Stimulated activated CD4-positive, alpha-beta T cell treated with anti-CD3 and anti-CD28 coated beads, Interleukin-1b, Interleukin-23, amount 100 ng/mL, for 48 hours (primary cell): ENCODE data around the gene SIRT1.
"Not testable (repeated sequence)": the region's sequence is repeated elsewhere in the genome, so short reads cannot be mapped to it uniquely, and the experiment has no call there.

Experiments used
- DNase-seq: peaks from one replicate; pipeline ENCODE4 v3.0.0-alpha.2; 2020

SIRT1 gene

GRCh38 chr10:67884313-67884841 is at the start of gene SIRT1:
Gene SIRT1 (plus strand): TSS chr10:67884656. CDS start chr10:67884722, 66 bp downstream.
- DNase-seq, result peak; percentile 88

- DNase-seq, result not testable (repeated sequence)
Measured at GRCh38 chr10:67835541-67836394, 48.7 kb upstream of the SIRT1 start.

- DNase-seq, result no peak
Measured at GRCh38 chr10:67836488-67836887, 48.0 kb upstream of the SIRT1 start.

DNA sequence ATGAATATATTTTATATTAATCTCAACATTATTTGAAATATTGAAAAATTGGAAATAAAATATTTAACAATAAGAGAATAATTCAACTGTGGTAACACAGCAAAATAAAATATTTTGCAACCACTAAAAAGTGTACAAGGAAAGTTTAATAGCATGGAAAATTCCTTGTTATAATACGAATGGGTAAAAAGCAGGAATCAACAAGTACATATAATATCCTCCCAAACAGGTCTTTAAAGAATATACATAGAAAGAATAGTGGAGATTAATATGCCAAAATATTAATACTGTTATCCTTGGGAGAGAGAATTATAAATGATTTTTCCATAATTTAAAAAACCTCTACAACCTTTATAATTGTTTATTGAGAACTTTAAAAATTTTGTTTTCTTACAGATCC is 47.5 kb upstream of the SIRT1 start:
- DNase-seq, result no peak

GRCh38 chr10:67837541-67838314 is 46.7 kb upstream of the SIRT1 start, which contains the start of gene DNAJC12:
Gene DNAJC12 (minus strand): TSS chr10:67838188. CDS start chr10:67838011, 177 bp downstream.
- DNase-seq, result no peak

- DNase-seq, result not testable (repeated sequence)
Measured at GRCh38 chr10:67839511-67839910, 44.9 kb upstream of the SIRT1 start.

DNA sequence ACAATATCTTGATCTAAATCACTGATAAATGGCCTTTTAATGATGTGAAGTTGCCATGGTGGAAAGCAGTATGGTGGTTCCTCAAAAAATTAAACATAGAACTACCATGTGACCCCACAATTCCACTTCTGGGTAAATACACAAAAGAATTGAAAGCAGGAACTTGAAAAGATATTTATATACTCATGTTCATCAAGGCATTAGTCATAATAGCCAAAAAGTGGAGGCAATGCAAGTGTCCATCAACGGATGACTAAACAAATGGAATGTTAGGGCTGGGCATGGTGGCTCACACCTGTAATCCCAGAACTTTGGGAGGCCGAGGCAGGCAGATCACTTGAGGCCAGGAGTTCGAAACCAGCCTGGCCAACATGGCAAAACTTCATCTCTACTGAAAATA is 44.5 kb upstream of the SIRT1 start:
- no peak for DNase-seq

GRCh38 chr10:67841737-67842136 is 42.7 kb upstream of the SIRT1 start:
- DNase-seq, result no peak

- DNase-seq, result no peak
Measured at GRCh38 chr10:67843284-67843683, 41.2 kb upstream of the SIRT1 start.

DNA sequence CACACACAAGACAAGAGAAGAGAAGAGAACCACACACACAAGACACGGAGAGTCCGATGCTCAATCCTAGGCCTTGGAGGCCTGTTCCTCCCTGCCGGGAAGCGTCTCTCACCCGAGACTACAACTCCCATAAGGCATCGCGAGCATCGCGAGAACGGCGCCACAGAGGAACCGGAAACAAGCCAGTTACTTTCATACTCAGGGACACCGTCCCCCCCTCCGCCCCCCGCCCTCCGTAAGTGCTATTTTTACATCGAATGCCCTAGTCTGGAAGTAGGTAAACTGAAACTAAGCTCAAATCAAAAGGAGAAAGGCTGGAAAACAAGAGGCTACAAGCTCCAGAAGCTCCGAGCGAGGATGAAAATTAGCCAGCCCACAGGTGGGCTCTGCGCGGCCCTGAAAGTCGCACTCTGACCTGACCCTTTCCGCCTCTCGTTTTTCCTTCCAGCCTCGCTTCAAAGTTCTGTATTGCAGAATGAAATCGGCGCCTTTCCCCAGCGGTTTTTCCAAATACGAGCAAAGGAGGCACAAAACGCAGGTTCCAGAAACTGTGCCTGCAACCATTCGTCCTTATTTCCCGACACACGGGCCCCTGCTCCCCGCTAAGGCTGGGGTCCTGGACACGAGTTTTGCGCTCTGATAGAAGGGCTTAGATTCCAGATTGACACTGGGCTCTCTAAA is 35.0 kb upstream of the SIRT1 start:
- peak; percentile 93 for DNase-seq

- no peak for DNase-seq
Measured at GRCh38 chr10:67851186-67851585, 33.3 kb upstream of the SIRT1 start.

DNA sequence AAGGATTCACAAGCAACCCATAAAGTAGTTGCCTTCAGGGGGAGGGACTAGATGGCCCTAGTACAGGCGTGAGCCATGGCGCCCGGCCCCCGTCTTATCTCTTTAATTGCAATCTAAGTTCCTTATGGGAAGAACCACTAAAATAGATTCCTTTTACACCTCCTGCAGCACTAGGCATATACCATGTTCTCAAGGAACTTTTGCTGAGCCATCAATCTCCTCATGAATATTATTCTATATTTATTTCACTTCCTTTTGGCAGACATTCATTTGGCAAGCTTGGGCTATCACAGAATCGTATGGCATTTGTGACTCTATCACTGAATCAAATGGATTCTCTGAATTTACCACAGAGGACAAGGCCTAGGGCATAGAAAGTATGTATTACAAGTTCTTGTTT is 31.7 kb upstream of the SIRT1 start:
- DNase-seq, result no peak

DNA sequence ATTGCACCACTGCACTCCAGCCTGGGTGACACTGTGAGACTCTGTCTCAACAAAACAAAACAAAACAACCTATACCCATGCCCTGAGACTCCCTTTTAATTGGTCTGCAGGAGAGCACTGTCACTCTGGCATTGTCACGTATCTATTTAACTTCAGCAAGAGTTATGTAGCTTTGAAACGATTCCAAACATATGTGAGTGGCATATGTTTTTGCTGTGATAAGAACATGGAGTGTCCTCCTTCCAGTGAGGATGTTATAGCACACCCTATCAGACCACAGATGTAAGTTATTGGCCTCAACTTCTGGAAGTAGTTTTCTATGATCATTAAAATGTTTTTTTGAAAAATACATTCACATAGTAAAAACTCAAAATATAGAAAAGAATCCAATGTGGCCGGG is 30.9 kb upstream of the SIRT1 start:
- DNase-seq, result no peak

- DNase-seq, result no peak
Measured at GRCh38 chr10:67858971-67859370, 25.5 kb upstream of the SIRT1 start.

DNA sequence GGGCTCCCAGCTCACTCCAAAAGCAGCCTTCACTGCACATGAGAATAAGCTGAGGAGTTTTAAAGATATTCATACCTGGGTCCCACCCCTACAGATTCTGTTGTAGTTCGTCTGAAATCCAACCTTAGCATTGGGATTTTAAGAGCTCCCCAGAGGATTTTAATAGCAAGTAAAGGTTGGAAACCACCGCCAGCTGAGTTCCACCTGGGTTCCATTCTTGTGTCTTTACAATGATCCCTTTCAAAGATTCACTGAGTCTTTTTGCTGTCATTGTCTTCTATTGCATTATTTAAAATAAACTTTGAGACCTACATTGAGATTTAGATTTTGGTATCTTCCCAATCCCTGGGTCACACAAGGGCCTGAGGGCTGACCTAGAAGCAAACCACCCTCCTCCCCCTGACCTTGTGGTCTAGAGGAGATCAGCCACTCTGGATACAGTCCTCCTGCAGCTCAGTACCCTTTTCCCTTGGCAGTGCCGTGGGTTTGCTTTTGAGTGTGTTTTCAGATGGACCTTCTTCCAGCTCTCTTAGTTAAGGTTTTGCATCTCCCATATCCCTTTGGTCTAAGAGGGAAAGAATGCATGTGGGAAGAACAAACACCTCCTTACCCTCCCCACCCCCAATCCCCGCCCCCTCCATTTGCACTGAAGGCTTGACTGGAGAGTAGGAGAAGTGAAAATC is 22.6 kb upstream of the SIRT1 start:
- DNase-seq, result no peak

DNA sequence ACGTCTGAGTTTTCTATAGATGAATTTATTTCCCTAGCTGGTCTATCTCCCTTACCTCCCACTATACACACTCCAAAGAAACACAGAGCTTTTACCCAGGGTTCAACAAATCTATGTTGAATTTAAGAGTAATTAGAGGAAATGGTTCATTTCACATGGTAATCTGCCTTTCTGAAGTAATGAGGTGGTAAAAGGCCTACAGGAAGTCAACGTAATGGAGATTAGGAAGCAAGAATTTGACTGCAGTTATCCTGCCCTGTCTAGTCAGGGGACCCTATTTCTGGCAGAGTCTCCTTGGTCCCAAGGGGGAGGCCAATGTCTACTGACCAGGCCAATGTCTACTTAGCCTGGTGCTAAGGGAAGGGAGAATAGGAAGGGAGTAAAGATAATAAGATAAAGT is 21.4 kb upstream of the SIRT1 start:
- no peak for DNase-seq

DNA sequence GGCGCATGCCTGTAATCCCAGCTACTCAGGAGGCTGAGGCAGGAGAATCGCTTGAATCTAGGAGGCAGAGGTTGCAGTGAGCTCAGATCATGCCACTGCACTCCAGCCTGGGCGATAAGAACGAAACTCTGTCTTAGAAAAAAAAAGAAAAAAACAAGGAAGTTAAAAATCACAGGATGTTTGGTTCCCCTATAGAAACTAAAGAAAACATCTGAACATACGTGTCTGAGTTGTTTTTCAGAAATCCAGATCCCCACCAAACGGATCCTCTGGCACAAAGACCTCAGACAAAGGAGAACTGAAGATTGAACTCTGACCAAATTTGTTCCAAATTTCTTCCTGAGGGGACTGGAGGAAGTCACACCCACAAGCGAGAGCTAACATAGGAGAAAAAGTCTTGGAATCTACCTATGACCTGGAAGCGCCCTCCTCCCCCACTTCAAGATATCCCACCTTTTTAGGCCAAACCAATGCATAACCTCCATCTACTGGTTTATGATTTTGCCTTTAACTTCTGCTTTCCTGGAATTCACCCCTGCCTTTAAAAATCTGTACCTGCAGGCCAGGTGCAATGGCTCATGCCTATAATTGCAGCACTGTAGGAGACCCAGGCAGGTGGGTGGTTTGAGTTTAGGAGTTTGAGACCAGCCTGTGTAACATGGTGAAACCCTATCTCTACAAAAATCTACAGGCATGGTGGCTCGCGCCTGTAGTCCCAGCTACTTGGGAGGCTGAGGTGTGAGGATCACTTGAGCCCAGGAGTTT is 19.7 kb upstream of the SIRT1 start:
- no peak for DNase-seq

DNA sequence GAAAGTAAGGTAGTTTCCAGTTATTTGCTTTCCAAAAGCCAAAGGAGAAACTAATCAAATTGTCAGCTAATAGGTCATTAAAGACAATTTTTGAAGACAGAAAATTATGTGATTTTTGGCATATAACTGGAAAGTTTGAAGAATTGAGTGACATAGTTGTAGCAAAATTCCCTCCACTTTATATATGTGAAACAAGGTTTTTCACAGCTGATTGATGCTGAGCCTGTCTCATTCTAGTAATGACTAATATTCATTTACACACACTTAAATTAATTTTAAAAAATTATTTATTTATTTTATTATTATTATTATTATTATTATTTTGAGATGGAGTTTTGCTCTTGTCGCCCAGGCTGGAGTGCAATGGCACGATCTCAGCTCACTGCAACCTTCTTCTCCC is 16.3 kb upstream of the SIRT1 start:
- DNase-seq, result no peak

- DNase-seq, result no peak
Measured at GRCh38 chr10:67869996-67870395, 14.5 kb upstream of the SIRT1 start.

GRCh38 chr10:67875340-67876238 is 8.9 kb upstream of the SIRT1 start:
- DNase-seq, result no peak

- DNase-seq, result not testable (repeated sequence)
Measured at GRCh38 chr10:67877421-67877820, 7.0 kb upstream of the SIRT1 start.
